ENCODE data around the gene ABCG5.

ABCG5 gene

GRCh38 chr2:43853141-43854081 is 14.8 kb upstream of the ABCG5 start:
- H3K27ac ChIP-seq: no peak overlapping the region
- no peak for DNase-seq (ENCODE audit: low spot score)
- no peak overlapping the region for H3K4me3 ChIP-seq
- TF ChIP-seq, protein P1, sequence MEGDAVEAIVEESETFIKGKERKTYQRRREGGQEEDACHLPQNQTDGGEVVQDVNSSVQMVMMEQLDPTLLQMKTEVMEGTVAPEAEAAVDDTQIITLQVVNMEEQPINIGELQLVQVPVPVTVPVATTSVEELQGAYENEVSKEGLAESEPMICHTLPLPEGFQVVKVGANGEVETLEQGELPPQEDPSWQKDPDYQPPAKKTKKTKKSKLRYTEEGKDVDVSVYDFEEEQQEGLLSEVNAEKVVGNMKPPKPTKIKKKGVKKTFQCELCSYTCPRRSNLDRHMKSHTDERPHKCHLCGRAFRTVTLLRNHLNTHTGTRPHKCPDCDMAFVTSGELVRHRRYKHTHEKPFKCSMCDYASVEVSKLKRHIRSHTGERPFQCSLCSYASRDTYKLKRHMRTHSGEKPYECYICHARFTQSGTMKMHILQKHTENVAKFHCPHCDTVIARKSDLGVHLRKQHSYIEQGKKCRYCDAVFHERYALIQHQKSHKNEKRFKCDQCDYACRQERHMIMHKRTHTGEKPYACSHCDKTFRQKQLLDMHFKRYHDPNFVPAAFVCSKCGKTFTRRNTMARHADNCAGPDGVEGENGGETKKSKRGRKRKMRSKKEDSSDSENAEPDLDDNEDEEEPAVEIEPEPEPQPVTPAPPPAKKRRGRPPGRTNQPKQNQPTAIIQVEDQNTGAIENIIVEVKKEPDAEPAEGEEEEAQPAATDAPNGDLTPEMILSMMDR (IDR thresholded peaks at IDR 0.05): no peak

GRCh38 chr2:43852196-43852730 is 13.6 kb upstream of the ABCG5 start:
- no peak for DNase-seq (ENCODE audit: low spot score)
- TF ChIP-seq, protein P1 (IDR thresholded peaks at IDR 0.05): no peak
- Histone ChIP-seq H3K27ac (no peak overlapping the region), H3K4me3 (no peak overlapping the region)

DNA sequence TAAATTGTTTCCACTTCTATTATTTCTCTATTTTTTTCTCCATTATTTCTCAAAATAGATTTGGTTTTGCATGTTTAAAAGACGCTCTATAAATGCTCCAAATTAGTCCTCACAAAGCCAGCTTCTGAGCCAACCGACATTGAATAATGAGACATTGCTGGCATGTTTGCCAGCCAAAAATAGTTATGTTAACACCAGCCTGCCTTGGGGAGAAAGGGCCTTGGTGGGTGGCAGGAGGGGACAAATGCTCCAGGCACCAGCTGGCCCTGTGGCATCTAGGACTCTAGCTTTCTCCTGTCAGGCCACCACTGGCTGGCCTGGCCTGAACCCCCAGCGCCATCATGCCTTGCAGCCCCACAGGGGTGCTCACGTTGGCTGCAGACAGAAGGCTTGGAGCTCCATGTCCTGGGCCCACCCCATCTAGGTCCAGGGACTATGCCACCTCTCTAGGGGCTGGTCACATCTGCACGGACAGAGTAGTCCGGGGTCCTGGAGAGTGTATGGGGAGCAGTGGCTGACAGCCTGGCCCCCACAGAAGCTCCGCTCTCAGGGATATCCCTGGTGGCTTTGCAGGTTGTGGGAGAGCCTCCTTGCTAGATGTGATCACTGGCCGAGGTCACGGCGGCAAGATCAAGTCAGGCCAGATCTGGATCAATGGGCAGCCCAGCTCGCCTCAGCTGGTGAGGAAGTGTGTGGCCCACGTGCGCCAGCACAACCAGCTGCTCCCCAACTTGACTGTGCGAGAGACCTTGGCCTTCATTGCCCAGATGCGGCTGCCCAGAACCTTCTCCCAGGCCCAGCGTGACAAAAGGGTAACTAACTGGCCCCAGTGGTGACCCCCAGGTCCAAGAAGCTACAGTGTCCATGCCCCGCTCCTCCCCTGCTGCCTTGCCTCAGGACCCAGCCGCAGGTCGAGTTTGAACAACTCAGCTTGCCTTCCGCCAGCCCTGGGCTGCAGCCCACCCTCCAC is 12.7 kb upstream of the ABCG5 start:
- TF ChIP-seq, protein P1 (IDR thresholded peaks at IDR 0.05): no peak
- DNase-seq (ENCODE audit: low spot score): no peak
- Histone ChIP-seq H3K4me3 (no peak overlapping the region), H3K27ac (no peak overlapping the region)

DNA sequence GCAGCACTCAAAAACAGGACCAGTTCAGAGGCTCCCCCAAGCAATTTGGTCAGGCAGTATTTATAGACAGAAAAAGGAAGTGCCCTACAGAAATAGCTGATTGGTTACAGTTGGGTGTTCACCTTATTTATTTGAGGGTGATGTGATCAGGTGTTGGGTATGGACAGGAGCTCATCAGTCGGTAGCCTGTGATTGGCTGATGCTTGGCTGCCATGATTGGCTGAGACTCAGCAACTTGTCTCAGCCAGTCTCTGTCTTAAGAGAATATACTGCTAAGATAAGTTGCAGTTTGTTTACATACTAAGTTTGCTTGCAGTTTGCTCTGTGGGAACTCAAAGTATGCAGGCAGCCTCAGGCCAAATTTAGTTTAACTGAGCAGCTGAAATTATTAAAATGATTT is 9.6 kb upstream of the ABCG5 start:
- no peak overlapping the region for H3K27ac ChIP-seq
- no peak for DNase-seq (ENCODE audit: low spot score)
- TF ChIP-seq, protein P1 (IDR thresholded peaks at IDR 0.05): no peak

GRCh38 chr2:43846140-43846793 is 7.6 kb upstream of the ABCG5 start:
- H3K27ac ChIP-seq: no peak overlapping the region
- H3K4me3 ChIP-seq: no peak overlapping the region
- TF ChIP-seq, protein P1 (IDR thresholded peaks at IDR 0.05): no peak
- DNase-seq (ENCODE audit: low spot score): no peak

More for the DNA sequence above, 9.6 kb upstream of the ABCG5 start:
- H3K4me3 ChIP-seq: no peak overlapping the region

- no peak overlapping the region for H3K27ac ChIP-seq
- DNase-seq (ENCODE audit: low spot score): no peak
- TF ChIP-seq, protein P1 (IDR thresholded peaks at IDR 0.05): no peak
- no peak overlapping the region for H3K4me3 ChIP-seq
Measured at GRCh38 chr2:43845181-43845580, 6.5 kb upstream of the ABCG5 start.
